Measurements from ENCODE around the gene PPIP5K2.
A peak's percentile ranks its signal among the peaks of the same experiment; 100 is the strongest.

DNA sequence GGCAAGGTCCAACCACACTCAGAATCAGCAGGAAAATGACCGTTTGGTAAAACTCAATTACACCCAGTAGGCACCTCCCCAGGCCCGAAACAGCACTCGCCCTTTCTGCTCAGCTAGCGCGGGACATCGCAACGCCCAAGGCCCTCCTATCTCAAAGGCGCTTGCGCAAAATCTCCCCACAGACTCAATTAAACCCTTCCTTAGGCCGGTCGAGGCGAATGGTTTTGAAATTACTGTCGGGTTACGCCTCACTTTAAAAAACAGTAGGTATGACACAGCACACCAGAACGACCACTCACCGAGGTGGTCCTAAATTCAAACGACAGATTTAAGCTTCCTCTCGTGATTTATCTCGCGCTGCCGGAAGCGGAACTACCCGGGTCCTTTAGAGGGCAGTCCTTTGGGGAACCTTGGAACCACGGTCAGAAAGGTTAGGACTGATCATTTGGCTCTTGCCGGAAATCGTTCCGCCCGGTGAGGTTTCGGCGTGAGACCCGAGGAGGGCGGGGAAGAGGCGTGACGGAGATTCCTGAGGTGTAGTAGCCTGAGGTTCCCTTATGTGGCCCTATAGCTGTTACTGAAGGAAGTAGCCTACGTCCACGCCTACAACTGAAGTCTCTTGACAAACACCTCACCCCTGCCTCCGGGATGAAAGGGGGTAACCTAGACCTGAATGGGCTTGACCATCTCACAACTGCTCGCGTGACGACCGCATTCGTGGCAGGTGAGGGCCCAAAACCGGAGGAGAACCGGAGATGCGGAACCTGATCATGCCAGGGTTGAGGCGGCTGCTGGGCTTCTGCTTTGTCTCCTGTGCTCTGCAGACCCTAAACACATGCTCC lies at the start of gene PPIP5K2, which contains the start of gene GIN1:
- TF ChIP-seq SIN3A (IDR thresholded peaks at IDR 0.05; ENCODE audit: borderline replicate concordance, insufficient read depth, low read length) (peak; percentile 80; the same call in 1 of the 2 replicates), FOXP2 (optimal IDR thresholded peaks at IDR 0.05; ENCODE audit: borderline replicate concordance, extremely low read depth, extremely low read length, insufficient read depth) (peak; percentile 64), POLR2AphosphoS5 (IDR thresholded peaks at IDR 0.05; ENCODE audit: low read depth, low read length) (peak; percentile 97)
- TF ChIP-seq, protein P1, sequence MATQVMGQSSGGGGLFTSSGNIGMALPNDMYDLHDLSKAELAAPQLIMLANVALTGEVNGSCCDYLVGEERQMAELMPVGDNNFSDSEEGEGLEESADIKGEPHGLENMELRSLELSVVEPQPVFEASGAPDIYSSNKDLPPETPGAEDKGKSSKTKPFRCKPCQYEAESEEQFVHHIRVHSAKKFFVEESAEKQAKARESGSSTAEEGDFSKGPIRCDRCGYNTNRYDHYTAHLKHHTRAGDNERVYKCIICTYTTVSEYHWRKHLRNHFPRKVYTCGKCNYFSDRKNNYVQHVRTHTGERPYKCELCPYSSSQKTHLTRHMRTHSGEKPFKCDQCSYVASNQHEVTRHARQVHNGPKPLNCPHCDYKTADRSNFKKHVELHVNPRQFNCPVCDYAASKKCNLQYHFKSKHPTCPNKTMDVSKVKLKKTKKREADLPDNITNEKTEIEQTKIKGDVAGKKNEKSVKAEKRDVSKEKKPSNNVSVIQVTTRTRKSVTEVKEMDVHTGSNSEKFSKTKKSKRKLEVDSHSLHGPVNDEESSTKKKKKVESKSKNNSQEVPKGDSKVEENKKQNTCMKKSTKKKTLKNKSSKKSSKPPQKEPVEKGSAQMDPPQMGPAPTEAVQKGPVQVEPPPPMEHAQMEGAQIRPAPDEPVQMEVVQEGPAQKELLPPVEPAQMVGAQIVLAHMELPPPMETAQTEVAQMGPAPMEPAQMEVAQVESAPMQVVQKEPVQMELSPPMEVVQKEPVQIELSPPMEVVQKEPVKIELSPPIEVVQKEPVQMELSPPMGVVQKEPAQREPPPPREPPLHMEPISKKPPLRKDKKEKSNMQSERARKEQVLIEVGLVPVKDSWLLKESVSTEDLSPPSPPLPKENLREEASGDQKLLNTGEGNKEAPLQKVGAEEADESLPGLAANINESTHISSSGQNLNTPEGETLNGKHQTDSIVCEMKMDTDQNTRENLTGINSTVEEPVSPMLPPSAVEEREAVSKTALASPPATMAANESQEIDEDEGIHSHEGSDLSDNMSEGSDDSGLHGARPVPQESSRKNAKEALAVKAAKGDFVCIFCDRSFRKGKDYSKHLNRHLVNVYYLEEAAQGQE (IDR thresholded peaks at IDR 0.05; ENCODE audit: insufficient read depth in 1 of 2, low read depth in 2 of 2, low read length in 2 of 2), result peak in 1 of 2 experiments; percentile 44; a peak in 1 of 4 replicates

Data from PFSK-1 (cell line).